GM18873 (cell line): ENCODE measurements around the gene TMC2.
A peak's percentile ranks its signal among the peaks of the same experiment; 100 is the strongest.
"Not testable (repeated sequence)": the region's sequence is repeated elsewhere in the genome, so short reads cannot be mapped to it uniquely, and the experiment has no call there.

Experiments
- ATAC-seq: cut with Tn5 transposase; IDR thresholded peaks from one replicate; pipeline ENCODE4 v1.9.1; 2021; ENCODE audit warnings: mild to moderate bottlenecking, moderate library complexity, moderate number of reproducible peaks; ENCODE audit not compliant: unreplicated experiment, low FRiP score

Gene TMC2

GRCh38 chr20:2536560-2536986, at the start of gene TMC2:
TSS of gene TMC2 (plus strand) at chr20:2536573. CDS start at chr20:2536622, 49 bp downstream.
- no peak for ATAC-seq

- not testable (repeated sequence) for ATAC-seq
Measured at GRCh38 chr20:2502808-2503384, 33.5 kb upstream of the TMC2 start.

- not testable (repeated sequence) for ATAC-seq
Measured at GRCh38 chr20:2504803-2505202, 31.6 kb upstream of the TMC2 start.

- not testable (repeated sequence) for ATAC-seq
Measured at GRCh38 chr20:2506426-2506825, 29.9 kb upstream of the TMC2 start.

- no peak for ATAC-seq
Measured at GRCh38 chr20:2507464-2507863, 28.9 kb upstream of the TMC2 start.

- ATAC-seq = no peak
Measured at GRCh38 chr20:2507875-2508630, 28.3 kb upstream of the TMC2 start.

GRCh38 chr20:2508631-2509467, 27.5 kb upstream of the TMC2 start, which contains the start of gene ZNF343:
TSS of gene ZNF343 (minus strand) at chr20:2508915. CDS start at chr20:2493895, 15,020 bp downstream.
- peak; percentile 93 for ATAC-seq

- no peak for ATAC-seq
Measured at GRCh38 chr20:2509468-2509781, 26.9 kb upstream of the TMC2 start.

- no peak for ATAC-seq
Measured at GRCh38 chr20:2509794-2510193, 26.6 kb upstream of the TMC2 start.

- ATAC-seq = no peak
Measured at GRCh38 chr20:2515203-2515602, 21.2 kb upstream of the TMC2 start.

- ATAC-seq = no peak
Measured at GRCh38 chr20:2516399-2516798, 20.0 kb upstream of the TMC2 start.

GRCh38 chr20:2518096-2518495, 18.3 kb upstream of the TMC2 start:
- ATAC-seq = no peak

- ATAC-seq = no peak
Measured at GRCh38 chr20:2518558-2518957, 17.8 kb upstream of the TMC2 start.

- ATAC-seq = no peak
Measured at GRCh38 chr20:2519115-2519809, 17.1 kb upstream of the TMC2 start.

GRCh38 chr20:2520617-2521016, 15.8 kb upstream of the TMC2 start:
- ATAC-seq = no peak

GRCh38 chr20:2521369-2522305, 14.7 kb upstream of the TMC2 start:
- no peak for ATAC-seq

GRCh38 chr20:2522826-2523429, 13.4 kb upstream of the TMC2 start:
- ATAC-seq = not testable (repeated sequence)

- ATAC-seq = peak; percentile 66
Measured at GRCh38 chr20:2523919-2524708, 12.3 kb upstream of the TMC2 start.
